Glomerular visceral epithelial cell (primary cell): ENCODE data around the gene ST6GALNAC3.
"Not testable (repeated sequence)": the region's sequence is repeated elsewhere in the genome, so short reads cannot be mapped to it uniquely, and the experiment has no call there.

ENCODE experiments used
- DNase-seq: peaks from one replicate; pipeline ENCODE4 v3.0.0-alpha.2; 2016; ENCODE audit errors: extremely low spot score

Gene ST6GALNAC3

GRCh38 chr1:76074321-76075187 lies at the start of gene ST6GALNAC3:
ST6GALNAC3 (plus strand) TSS chr1:76074746.
- DNase-seq: peak; percentile 61

GRCh38 chr1:76027341-76027740 lies 47.2 kb upstream of the ST6GALNAC3 start:
- no peak for DNase-seq

GRCh38 chr1:76029331-76029730 lies 45.2 kb upstream of the ST6GALNAC3 start:
- no peak for DNase-seq

- no peak for DNase-seq
Observed at GRCh38 chr1:76031496-76031895, 43.0 kb upstream of the ST6GALNAC3 start.

GRCh38 chr1:76033800-76034475 lies 40.6 kb upstream of the ST6GALNAC3 start:
- DNase-seq: no peak

- DNase-seq: no peak
Observed at GRCh38 chr1:76035053-76035452, 39.5 kb upstream of the ST6GALNAC3 start.

- no peak for DNase-seq
Observed at GRCh38 chr1:76037324-76037723, 37.2 kb upstream of the ST6GALNAC3 start.

- DNase-seq: no peak
Observed at GRCh38 chr1:76038287-76039004, 36.1 kb upstream of the ST6GALNAC3 start.

- no peak for DNase-seq
Observed at GRCh38 chr1:76046149-76046548, 28.4 kb upstream of the ST6GALNAC3 start.

GRCh38 chr1:76048219-76048618 lies 26.3 kb upstream of the ST6GALNAC3 start:
- DNase-seq: no peak

GRCh38 chr1:76048926-76049325 lies 25.6 kb upstream of the ST6GALNAC3 start:
- DNase-seq: no peak

- DNase-seq: no peak
Observed at GRCh38 chr1:76049498-76049897, 25.0 kb upstream of the ST6GALNAC3 start.

GRCh38 chr1:76050073-76050472 lies 24.5 kb upstream of the ST6GALNAC3 start:
- DNase-seq: not testable (repeated sequence)

- no peak for DNase-seq
Observed at GRCh38 chr1:76053021-76053420, 21.5 kb upstream of the ST6GALNAC3 start.

- no peak for DNase-seq
Observed at GRCh38 chr1:76054359-76054758, 20.2 kb upstream of the ST6GALNAC3 start.

GRCh38 chr1:76055987-76056386 lies 18.6 kb upstream of the ST6GALNAC3 start:
- no peak for DNase-seq

- DNase-seq: no peak
Observed at GRCh38 chr1:76059451-76059850, 15.1 kb upstream of the ST6GALNAC3 start.

- no peak for DNase-seq
Observed at GRCh38 chr1:76065270-76065669, 9.3 kb upstream of the ST6GALNAC3 start.

- DNase-seq: no peak
Observed at GRCh38 chr1:76066394-76066793, 8.2 kb upstream of the ST6GALNAC3 start.

- DNase-seq: peak; percentile 22
Observed at GRCh38 chr1:76068542-76068941, 6.0 kb upstream of the ST6GALNAC3 start.

- no peak for DNase-seq
Observed at GRCh38 chr1:76068953-76069561, 5.5 kb upstream of the ST6GALNAC3 start.

- no peak for DNase-seq
Observed at GRCh38 chr1:76070538-76070937, 4.0 kb upstream of the ST6GALNAC3 start.
